HG02642 (cell line): ENCODE results near the gene DISC1.

Source experiments
- ATAC-seq: cut with Tn5 transposase; IDR thresholded peaks from one replicate; pipeline ENCODE4 v1.9.1; 2021; ENCODE audit warnings: mild to moderate bottlenecking; ENCODE audit not compliant: unreplicated experiment, poor library complexity

Gene DISC1

DNA sequence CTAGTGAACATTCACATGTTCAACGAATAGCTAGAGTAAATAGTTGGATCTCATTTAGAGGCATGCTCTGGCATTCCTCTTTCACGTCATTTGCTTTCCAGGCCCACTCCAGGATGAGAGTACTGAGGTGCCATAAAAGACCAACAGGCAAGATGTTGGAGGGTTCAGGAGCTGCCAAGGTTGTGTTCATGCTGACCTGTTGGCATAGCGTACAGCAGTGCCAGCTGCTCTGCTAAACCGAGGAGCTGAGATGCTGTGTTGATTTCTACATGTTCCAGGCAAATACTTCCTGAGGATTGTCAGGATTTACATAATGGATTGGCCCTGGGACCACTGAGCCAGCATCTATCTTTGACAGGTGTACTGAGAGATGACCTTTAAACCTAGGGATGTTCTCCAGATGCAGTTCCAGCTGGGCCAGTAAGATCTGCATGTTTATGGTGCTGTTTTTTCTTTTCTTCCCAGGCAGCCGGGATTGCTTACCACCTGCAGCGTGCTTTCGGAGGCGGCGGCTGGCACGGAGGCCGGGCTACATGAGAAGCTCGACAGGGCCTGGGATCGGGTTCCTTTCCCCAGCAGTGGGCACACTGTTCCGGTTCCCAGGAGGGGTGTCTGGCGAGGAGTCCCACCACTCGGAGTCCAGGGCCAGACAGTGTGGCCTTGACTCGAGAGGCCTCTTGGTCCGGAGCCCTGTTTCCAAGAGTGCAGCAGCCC lies 66.9 kb downstream of the DISC1 start:
- ATAC-seq = no peak

DNA sequence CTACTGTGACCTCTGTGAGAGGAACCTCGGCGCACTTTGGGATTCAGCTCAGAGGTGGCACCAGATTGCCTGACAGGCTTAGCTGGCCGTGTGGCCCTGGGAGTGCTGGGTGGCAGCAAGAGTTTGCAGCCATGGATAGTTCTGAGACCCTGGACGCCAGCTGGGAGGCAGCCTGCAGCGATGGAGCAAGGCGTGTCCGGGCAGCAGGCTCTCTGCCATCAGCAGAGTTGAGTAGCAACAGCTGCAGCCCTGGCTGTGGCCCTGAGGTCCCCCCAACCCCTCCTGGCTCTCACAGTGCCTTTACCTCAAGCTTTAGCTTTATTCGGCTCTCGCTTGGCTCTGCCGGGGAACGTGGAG lies 67.5 kb downstream of the DISC1 start:
- no peak for ATAC-seq

DNA sequence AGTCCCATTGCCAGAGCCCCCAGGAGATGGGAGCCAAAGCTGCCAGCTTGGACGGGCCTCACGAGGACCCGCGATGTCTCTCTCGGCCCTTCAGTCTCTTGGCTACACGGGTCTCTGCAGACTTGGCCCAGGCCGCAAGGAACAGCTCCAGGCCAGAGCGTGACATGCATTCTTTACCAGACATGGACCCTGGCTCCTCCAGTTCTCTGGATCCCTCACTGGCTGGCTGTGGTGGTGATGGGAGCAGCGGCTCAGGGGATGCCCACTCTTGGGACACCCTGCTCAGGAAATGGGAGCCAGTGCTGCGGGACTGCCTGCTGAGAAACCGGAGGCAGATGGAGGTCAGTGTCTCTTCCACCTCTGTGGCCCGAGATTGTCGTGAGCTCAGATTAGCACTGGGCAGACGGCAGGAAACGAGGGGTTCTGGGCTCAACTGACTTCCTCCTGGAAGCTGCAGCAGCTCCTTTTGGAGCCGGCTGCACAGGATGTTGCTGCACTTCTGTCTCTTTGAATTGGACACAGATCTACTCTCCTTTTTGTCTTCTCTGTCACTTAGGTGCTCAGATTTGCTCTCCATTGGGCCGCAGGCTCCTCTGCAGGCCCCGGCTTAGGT lies 68.0 kb downstream of the DISC1 start:
- no peak for ATAC-seq

DNA sequence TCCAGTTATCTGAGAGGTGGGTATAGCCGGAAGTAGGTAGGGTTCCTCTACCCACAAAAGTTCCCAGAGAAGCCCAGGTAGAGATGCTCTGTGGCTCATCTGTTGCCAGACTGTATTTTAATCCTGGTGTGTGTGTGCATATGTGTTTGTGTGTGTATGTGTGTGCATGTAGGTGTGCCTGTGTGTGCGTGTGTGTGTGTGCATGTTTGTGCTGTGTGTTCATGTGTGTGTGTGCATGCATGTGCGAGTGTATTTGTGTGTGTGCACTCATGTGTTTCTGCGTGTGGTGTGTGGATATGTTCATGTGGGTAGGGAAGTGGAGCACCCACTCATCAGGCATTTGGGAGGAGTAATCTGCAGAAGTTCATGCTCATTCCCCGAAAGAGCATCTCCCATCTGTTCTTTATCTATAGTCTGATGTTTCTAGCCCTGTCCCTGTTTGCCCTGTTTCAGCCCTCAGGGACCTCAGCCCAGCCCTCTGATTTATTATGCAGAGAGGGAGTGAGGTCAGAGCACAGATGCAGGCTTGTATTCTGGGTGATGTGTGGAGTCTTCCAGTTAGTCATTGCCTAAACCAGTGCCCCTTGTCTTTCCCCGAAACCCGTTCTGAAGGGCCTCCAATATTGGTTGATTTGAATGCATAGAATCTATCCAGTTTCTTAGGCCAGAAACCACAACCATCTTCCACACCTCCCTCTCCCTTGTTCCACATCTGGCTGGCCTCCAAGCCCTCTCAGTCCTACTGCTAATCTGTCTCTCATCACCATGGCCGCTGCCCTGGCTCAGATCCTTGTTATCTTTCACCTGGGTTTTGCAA lies 69.1 kb downstream of the DISC1 start:
- no peak for ATAC-seq

DNA sequence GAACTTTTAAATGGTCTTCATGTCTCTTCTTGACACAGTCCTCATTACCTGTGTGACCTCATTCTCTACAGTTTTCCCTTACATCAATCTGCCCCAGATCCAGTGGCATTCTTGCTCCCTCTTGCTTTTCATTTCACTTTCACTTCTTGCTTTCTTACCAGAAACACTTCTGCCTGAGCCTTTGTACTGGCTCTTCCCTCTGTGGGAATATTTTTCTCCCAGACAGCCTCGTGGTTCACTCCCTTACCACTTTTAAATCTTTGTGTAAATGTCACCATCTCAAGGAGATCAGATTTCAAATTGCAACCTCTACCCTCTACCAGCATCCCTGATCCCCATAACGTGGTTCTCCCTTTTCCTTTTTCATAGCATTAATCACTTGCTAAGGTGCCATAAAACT lies 73.2 kb downstream of the DISC1 start:
- no peak for ATAC-seq

DNA sequence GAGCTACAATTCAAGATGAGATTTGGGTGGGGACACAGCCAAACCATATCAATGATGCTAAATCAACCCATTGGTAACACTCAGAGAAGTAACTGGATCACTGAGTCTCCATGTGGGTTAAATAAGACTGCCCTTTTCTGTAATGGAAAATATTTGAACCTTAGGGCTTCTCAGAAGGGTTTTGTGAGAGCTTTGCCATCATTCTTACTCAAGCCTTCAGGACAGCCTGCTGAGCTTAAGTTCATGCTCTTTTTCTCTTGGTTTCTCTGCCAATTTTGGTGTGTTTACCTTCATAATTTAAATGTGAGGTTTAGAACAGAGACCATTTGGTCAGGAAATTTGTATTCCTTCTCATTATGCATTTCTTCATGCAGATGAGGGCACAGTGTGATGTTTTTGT lies 74.7 kb downstream of the DISC1 start:
- no peak for ATAC-seq

DNA sequence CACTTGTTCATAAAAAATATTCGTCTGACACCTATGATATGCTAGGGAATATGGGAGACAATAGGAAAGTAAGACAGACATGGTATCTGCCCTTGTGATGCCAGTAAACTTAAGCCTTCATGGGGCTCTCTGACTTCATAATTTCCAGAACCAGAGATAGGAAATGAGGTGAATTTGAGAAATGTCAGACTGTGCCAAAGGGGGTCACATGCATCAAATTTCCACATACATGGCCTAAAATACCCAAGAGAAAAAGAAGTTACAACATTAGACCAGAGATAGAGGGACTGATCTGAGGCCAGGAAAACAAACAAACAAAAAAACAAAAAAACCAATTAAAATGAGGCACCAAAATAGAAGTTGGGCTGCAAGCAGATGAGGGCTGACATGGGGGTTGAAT lies 75.7 kb downstream of the DISC1 start:
- no peak for ATAC-seq

DNA sequence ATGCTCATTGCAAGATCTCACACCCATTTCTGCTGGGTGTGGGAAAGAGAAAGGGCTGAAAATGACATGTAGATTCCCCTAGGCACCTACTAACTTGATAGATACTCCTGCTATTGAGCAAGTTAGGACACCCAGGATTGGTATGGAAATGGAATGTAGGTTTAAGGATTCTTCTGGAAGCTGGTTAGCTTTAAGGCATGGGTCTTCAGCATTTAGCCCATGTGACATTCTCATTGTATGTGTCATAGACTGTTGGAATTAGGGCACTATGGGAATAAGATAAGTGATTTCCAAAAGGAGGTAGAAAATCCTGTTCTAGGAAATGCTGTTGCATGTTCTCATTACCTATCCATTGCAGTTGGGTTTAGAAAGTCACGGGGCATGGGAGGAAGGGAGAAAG lies 76.2 kb downstream of the DISC1 start:
- no peak for ATAC-seq

DNA sequence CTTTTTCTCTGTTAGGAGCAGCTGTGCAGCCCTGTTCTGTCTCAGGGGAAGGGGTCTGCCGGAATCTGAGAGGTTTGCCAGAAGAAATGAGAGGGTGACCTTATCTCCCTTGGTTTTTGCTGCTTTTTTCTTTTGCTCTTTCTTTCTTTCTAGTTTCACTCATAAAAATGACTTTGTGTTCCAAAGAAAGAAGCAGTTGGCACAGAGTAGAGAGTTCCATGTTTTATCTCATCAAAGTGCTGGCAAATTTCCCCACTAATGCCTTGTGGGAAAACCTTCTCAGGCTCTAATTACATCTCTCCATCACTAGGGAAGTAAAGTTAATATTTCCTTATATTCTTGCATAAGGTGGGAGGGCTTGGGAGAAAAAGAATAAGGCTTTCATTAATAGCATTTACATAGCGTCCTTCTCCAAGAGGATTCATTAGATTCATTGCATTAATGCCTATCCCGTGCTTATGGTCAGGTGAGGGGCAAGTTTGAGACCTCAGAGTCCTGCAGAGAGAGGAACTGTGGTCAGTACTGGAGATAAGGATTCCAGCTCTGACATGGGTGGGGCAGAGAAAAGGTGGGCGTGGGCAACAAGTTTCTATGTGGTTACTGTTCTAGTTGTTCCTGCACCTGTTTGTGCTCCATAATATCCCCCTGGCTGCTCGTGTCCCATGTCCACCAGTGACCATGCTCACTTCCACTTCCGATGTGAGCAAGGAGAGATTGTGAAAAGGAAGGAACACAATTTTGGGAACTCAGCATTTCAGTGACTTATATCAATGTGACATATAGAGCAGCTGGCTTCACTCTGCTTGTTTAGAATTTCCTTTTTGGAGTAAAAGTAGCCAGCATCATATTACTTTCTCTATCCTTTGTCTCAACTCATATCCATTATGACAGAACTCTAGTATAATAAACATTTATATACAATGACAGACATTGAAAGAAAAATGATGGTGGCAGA lies 79.5 kb downstream of the DISC1 start:
- ATAC-seq = no peak

DNA sequence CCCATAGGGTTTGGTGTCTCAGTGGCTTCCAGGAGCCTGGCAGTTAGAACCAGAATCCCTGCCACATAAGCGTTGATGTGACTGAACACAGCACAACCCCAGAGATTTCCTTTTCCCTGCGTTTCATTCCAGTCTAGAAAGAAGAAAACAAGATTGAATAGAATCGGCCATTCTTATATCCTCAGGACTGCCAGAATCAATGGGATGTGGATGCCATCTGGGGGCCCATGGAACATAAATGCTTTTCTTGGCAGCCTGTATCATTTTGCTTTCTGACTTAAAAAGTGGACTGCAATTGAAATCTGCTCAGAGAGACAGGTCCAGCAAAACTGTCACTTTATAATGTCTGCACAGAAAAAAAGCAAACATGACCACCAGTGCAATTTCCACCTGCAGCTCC lies 80.3 kb downstream of the DISC1 start:
- ATAC-seq = no peak

DNA sequence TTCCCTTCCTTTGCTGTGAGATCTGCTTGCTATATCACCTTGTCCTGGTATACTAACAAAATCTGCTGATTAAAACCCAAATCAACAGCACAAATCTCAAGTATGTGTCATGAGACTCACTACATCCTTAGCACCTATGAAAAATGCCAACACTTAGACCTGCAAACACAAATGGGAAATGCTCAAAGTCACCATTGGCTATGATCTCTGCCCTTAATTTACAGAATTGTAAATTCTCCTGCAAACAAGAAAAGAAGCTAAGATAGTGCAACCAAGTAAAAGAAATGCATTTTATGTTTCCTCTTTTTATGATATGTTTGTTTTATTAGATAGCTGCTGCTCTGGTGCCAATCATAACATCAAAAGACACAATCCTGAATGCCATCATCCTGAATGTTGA lies 80.8 kb downstream of the DISC1 start:
- ATAC-seq = no peak

DNA sequence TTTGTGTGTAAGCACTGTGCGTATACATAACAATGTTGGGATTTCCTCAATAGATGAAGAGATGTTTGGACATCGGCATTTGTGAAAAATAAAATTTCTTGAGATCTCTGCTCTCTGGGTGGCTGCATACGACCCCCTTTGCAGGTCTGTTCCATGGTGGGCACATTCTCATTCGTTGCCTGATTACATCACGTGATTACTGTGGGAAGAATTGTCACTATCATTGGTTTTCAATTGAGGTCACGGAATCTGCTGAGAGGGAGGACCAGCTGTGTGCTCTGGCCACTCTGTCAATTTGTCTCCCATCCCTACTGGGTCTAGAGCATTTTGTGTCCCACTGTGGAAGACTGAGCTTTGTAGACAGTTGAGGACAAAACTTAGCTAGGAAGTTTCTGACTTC lies 81.8 kb downstream of the DISC1 start:
- ATAC-seq = no peak

DNA sequence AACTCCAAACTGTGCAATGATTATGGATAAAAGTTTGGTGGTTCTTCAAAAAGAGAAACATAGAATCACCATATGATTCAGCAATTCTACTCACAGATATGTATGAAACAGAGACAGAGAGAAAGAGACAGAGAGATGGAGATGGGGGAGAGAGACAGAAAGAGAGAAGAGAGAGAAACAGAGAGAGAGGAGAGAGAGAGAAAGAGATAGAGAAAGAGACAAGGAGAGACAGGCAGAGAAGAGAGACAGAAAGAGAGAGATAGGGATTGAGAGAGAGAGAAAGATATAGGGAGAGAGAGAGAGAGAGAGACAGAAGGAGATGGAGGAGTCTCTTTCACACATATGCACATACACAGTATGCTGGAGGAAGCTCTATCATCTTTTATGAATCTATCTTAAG lies 87.8 kb downstream of the DISC1 start:
- ATAC-seq = no peak

DNA sequence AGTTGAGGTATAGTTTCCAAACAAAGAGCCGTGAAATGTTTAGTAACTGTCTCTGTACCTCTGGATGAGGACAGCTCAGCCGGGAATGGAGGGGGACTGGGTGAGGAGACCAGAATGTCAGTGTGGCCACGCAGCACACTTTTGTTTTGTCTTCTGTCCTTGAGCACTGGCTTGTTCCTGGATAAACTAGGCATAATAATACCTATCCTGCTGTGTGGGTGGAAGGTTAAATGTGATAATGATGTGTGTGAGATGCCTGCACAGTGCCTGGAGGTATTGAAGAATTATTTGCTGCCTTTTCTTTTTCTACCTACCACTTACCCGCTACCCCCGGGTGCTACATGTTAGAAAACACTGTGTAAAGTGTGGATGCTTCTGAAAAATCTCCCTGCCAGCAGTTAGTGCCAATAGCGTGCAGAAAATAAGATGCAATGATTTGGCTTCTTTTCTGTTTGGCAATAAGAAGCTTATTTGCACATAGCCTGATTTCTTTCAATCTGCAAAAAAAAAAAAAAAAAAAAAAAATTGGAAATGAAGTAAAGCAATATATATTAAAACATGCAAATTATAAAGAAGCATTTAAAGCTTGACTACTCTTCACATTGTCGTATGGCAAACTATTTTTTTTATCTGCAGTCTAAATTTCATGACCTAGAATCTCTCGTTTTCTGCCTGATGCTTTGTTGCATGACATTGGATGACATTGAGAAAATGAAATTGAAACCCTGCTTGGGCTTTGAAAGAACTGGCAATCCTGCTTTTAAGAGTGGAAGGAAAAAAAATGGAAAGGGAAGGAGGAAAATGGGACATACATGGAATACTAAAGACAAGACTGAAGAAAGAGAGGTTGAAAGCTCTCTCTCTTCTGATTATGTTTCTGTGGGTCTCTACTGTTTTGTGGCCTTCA lies 89.5 kb downstream of the DISC1 start:
- no peak for ATAC-seq

DNA sequence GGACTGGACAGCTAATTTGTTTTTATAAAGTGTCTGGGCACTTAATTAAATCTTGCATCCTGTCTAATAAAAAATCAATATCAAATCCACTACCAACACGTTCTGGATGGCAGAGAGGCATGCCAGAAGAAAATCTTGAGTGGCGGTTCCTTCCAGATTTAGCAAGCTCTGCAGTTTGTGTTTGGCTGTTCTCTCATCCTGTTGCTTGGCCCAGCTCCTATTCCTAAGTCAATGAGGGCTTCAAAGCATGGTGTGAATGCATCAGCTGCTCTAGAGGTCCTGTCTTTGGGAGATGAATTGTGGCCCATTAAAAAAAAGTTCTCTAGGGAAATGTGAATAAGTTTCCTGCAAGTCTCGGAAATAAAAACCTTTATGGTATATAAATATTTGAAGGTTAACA lies 90.3 kb downstream of the DISC1 start:
- ATAC-seq = no peak

DNA sequence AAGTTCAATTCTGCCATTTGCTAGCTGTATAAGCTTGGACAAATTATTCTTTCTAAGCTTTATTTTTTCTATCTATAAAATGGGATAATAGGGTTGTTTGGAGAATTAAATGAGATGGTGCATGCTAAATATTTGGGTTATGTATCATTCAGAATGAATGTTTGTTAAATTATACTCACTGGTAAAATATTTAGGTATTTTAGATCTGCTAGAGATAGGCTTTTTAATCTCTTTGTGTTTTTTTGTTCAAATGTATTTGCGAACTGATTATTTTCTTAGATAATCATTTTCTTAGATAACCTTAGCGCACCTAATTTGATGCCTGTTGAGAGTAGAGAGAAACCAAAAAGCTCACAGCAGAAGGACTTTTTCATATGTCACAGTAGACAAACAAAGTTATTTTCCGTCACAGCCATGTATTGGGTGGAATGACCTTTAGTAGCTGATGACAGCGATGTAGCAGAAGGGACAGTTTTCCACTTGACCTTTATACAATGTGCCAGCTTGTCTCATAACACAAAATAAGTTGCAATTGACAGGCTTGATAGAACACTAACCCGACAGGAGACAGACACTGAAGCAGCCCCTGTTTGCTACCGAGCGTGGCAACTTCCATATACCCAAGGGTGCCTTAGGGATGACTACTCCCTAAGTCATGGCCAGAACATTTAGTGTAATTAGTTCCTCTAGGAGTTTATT lies 93.0 kb downstream of the DISC1 start:
- ATAC-seq = no peak

DNA sequence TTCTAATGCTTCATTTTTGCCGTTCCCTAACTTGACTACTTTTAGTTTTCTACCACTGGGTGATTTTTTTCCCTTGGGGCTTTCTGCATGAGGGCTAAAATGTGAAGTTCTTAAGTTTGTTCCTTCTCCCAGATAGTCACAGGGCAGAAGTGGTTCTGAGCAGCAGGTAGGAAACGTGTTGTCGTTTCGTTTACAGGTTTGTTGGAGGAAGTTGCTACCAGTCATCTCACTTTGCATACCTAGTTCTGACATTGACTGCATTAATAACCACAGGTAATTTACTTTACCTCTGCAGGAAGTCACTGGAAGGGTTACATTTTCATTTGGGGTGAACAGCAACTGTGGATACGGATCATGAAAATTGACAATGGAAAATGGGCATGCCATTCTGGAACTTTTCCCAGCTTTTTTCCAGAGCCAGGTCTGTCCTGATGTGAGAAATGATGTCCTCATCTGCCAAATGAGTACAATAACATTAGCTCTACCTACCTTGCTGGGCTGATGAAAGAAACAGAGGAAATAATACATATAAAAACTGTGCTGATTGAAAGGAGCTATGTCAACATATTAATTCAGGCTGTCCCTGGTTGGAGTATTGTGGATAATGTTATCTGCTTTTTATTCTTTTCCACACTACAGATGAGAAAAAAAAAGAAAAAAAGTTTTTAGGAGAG lies 94.2 kb downstream of the DISC1 start:
- no peak for ATAC-seq

DNA sequence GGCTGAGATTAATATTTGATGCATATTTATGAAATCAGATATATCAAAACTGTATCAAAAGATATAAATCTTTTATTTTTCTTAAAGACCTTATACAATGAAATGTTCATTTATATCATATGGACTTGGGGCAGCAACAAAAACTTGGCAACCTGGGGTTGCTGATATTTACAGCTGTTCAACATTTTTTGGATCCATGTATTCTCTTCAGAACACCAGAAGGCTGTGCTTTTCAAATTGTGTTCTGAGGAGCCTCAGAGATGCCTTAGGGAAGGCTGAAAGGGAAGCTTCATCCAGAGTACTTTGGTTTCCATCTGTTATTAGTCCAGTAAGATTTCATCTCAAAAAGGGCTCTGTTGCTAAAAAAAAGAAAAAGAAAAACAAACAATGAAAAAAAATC lies 94.8 kb downstream of the DISC1 start:
- no peak for ATAC-seq
